HG02938 (cell line): ENCODE measurements around the gene LMX1B.

Experiments used
- ATAC-seq: cut with Tn5 transposase; IDR thresholded peaks from one replicate; pipeline ENCODE4 v1.9.1; 2021; ENCODE audit warnings: mild to moderate bottlenecking, moderate library complexity; ENCODE audit not compliant: unreplicated experiment

LMX1B gene

DNA sequence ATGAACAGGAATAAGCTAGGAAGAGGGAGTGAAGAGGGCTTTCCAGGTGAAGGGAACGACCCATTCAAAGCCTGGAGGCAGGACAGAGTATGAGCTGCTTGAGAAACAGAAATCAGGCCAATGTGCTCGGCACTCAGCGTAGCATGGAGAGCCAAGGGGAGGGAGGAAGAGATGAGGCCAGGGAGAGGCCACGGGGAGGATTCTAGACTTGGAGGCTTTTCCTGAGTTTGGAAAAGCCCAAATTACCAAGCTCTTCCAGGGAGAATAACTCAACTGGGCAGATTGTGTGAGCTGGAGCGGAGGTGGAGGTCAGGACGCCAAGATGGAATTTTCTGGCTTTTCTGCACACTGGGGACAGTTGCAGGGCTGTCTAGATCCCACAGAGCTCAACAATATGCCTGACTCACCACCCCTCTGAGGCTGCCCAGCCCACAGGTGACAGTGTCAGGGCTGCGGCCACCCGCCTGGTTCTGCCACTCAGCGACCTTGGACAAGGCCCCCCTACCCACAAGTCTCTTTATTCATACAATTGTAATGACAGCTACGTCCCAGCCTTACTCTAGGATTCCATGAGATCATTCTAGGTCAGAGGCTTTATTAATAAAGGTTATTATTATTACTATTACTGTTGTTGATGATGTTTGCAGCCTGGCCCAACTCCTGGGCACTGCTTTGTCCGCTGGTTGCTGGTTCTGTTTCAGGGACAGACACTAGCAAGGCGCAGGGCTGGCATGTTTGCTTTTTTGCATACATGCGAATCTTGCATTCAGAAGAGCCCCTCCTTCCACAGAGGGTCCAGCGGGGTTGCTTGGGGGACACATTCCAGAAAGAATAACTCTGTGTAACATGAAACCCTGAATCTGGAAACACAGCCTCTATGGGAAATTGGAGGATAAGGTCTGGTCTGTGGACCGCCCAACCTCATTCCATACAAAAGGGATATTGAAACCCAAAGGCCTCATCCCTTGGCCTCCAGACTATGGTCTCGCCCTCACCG lies 9.4 kb upstream of the LMX1B start:
- ATAC-seq, result no peak

DNA sequence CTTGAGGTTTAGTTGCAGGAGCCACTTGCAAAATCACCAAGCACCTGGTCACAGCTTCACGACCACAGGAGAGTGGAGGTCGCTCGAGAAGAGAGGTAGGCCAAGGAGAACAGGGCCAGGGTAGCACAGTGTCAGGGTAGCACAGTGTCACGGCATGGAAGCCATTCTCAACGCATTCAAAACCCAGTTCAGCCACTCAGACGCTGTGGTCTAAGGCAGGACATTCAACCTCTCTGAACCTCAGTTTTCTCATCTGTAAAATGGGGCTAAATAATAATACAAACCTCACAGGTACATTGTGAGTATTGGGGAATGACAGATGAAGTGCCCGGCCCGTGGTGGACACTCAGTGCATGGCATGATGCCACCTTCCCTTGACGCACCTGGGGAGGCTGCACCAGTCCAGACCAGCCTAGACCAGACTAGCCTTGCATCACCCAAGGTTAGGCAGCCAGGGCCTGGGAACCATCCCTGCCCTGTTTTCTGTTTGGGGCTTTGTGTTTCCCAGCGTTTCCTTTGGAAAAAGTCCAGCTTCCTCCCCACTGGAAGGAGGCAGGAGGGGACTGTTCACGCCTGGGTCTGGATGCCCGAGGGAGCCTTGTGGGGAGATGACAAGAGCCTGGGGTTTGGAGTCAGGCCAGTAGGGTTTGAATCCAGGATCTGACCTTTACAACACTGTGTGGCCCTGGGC lies 7.8 kb upstream of the LMX1B start:
- no peak for ATAC-seq

DNA sequence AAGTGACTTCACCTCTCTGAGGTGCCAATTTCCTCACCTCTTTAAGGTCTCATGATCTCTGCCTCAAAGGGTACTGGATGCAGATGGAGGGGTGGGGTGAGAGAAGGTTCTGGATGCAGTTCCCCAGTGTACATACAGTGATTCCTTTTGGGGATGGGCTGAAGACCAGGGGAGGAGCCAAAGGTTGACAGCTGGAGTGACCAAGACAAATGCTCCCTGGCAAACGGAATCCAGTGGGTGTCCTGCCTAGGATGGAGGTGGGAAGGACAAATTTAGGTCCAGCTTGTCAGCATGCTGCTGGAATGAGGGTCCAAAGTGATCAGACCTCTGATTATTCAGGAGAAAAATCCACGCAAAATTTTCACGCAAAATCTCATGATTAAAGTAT lies 7.3 kb upstream of the LMX1B start:
- no peak for ATAC-seq

DNA sequence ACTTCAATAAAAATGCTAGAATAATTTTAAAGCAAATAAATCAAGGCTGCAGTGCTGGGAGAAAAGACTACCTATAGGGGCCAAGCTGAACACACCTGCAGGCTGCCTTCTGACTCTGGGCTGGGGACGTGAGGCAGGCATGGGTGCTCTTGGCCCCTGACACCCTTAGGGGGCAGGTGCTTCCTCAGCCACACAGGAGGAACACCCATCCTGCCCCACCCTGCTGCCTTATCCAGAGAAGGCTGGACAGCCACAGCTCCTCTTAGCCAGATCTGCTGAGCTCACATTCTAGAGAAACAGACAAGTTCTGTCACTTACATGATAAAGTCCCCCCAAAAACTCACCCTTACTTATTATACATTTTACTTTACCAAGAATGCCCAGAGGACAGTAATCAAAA lies 6.6 kb upstream of the LMX1B start:
- ATAC-seq, result no peak

DNA sequence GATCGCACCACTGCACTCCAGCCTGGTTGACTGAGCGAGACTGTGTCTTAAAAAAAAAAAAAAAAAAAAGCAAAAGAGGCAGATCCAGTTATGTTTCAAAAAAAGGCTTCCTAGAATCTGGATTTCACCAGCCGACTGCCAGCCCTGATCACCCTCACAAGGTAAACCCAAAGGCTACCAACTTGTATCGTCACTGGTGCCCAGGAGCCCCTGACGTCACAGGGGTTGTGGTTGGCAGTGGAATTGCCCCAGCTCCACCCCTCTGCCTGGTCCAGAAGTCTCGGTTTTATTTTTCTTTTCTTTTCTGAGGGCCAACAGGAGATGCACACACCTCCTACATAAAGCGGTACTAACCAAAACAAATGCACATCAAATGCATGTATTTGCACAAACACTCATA lies 6.0 kb upstream of the LMX1B start:
- no peak for ATAC-seq

DNA sequence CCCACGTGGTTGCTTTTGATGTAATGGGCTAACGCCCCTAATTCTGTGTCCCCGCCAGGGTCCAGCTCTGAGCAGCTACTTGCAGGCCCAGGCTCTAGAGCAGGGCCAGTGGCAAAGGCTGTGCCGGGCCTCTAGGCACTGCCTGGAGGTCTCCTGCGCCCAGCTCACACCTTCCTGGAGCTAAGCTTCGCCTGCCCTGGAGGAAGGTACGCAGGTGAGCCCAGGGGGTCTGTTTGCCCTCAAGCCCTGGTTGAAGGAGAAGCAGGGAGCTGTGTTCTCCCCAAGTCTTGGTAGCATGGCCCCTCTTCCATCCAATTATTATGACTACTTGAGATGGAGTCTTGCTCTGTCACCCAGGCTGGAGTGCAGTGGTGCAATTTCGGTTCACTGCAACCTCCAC lies 5.2 kb upstream of the LMX1B start:
- ATAC-seq, result no peak

DNA sequence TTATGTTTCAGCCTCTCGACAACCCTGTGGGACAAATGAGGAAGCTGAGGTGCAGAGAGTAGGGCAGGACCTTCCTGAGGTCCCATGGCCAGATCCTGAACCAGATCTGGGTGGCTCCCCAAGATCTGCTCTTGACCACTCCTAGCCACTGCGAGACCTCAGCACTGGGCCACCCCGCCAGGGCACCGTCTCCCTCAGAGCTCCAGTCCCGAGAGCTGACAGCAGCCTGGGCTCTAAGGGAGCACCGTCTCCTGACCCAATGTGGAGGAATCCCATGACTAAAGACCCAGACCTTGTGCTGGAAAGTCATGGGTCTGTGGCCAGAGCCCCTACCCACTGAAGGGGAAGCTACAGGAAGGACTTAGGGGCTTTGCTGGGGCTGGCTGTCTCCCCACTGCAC lies 4.5 kb upstream of the LMX1B start:
- no peak for ATAC-seq

DNA sequence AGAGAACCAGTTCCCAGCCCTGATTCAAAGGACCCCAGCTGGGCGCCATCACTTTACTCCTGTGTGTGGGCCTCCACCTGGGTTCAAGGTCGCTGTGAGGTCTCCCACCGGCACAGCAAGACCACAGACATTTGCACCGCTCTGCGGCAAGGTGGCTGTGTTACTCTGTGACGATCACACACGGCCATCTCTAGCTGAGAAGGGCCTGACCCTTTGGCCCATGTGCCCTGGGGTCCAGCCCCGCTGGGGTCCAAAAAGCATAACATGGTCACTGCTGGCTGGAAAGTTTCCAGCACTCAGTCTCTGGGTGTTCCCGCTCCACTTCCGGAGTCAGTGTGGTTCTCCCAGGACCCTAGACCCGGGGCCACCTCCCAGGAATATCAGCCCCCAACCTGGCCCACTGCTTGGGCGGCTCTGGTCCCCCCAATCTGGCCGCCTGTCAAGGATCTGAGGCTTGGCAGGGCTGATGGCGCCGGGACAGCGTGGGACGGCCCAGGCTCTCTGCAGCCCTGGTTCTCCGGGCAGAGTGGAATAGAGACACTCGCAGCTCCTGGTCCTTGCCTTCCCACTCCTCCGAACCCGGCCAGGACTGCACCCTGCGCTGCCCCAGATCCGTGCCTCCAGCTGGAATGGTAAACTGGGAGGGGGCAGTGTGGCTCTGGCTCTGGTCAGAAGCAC lies 3.9 kb upstream of the LMX1B start:
- ATAC-seq, result no peak

DNA sequence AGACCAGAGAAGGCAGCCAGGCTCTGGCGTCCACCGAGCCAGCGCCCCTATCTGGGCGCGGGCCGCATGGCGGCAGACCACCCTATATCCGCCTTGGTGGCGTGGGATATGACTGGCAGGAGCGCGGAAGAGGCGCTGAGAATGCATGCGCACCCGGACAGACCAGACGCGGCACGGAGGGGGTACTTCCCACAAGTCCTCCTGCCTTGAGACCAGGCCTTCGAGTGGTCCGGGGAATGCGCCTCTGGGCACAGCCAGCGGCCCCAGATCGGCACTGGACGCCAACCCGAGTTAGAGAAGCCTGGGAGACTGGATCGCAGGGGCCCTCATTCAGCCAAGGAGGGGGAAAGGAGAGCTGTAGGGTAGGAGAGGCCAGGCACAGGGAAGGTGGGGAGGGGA lies 2.5 kb upstream of the LMX1B start:
- no peak for ATAC-seq

DNA sequence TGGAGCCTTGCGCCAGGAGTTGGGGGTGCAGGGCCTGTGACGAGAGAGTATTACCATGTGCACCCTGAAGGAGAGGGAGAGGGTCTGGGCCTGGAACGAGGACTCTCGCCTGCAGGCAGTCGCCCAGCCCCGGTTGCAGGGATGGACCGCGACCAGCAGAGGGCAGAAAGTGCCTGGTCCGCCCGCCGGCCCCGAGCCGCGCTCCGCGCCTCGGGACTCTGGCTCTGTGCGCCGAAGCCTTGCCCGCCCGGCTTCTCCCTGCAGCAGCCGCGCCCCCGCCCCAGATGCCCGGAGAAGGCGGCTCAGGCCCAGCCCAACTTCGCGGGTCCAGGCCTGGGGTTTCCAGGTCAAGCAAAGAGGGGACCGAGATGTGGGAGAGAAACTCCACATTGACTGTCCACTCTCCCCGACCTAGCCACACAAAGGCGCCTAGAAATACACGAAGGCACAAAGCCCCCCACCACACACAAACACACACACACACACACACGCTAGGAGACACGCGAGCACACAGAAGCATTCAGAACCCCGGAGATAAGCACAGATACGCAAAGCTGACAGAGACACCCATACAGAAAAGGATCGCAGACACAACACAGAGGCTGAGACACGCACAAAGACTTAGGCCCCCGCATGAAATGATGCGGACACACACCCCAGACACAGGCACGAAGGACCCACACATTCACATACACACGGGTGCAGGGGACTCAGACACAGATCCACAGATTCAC lies 2.0 kb upstream of the LMX1B start:
- ATAC-seq, result no peak

DNA sequence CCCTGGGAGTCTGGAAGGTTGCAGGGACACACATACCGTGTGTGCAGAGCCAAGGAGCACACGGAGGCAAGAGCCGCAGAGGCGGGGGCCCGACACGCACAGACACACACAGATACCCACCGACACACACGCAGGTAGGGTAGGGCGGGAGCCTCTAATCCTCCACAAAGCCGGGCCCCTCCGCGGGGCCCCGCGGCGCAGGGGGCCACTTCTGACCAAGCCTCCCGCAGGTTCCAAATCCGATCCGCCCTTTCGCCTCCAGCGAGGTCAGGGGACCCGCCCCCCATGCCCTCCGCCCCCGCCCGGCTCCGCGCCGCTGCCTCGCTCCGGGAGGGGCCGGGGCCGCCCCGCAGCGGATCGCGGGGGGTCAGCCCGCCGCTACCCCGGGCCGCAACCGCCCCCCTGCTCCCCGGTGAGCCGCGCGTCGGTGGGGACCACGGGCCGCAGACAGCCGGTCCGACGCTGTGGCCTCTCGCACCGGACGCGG lies 1.4 kb upstream of the LMX1B start:
- no peak for ATAC-seq

DNA sequence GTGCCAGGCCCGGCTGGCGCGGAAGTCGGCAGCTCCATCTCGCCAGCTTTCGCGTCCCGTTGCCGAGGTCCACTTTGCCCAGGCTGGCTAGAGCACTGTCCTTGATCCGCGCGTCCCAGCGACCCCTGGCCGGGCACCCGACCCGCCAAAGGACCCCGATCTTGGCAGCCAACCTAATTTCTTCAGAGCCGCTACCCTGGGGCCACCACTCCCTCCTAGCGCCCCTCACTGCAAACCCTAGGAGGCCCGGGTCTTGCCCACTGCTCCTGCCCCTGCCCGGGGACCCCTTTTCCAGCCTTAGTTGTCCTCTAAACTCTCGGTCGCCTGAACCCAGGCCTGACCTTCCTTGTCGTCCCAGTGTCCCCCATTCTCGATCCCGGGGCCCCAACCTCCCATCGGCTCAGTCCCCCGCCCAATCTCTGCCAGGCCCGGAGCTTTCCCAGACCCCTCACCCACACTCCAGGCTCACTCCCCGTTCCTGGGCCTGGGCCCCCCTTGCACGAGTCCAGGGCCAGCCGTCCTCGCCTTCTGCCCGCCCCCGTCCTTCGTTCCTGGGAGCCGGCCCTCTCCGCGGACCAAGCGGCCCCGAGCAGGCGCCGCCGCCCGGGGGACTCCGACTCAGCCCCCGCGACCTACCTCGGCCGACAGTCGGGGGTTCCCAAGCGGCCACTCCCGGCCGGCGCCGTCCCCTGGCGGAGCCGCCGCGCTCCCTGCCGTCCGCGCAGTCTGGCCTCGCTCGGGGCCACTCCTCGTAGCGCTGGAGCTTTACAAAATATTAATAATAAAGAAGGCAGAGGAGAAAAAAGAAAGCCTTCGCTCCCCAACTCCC lies 701 bp upstream of the LMX1B start:
- ATAC-seq, result no peak

DNA sequence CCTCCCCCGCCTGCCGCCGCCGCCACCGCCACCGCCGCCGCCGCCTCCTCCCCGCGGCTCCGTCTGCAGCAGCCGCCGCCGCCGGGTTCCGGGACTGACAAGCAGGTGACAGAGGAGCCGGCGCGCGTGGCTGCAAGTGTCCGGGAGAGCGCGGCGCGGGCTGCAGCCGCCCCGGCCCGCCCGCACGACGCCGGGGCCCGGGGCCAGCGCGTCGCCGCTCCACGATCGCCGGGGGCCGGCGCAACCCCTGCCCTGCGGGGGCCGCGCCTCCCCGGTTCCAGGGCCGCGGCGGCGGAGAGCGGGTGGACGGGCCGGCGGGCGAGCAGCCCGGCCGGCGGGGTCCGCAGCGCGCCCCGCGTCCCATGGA lies 343 bp downstream of the LMX1B start:
- no peak for ATAC-seq

DNA sequence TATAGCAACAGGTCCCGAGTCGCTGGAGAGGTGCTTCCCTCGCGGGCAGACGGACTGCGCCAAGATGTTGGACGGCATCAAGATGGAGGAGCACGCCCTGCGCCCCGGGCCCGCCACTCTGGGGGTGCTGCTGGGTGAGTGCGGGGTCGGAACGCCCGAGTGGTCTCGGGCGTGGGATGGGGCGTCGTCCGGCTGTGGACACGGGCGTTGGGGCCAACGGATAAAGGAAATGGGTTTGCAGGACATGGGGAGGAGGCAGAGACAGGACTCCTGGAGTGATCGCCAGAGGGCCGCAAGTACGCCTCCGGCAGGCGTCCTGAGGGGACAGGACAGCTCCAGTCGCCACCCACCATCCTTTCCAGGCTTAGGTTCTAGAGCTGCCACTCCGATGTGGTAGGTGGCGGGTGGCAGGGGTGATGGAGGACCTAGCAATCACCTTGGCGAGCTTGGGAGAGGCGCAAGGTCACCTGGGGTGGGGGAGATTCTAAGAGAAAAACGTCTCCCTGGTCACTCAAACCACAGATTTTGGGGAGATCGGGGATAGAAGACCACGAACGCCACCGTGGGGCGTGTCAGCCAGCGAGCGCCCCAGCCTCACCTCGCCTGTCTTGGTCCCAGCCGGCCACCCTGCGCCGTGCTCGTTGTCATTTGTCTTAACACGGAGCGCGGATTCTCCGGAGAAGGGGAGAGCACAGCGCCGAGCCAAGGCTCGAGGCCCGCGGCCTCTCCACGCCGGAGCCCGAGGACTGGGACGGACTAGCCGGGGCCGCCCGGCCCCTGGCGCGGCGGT lies 922 bp downstream of the LMX1B start:
- no peak for ATAC-seq

DNA sequence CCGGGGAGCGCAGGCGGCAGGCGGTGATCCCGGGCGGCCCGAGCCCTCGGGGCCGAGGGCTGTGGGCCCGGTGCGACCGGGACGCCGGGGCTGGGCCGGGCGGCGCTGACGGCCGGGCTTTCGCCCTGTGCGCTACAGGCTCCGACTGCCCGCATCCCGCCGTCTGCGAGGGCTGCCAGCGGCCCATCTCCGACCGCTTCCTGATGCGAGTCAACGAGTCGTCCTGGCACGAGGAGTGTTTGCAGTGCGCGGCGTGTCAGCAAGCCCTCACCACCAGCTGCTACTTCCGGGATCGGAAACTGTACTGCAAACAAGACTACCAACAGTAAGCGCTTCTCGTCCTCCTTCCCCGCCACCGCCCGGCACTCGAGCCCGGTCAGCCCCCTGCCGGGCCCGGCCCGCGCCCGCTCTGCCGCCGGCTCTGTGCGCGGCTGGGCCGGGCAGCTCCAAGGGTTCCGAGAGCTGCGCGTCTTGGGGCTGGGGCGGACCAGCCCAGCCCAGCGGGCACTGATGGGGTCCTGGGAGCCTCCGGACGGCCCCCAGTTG lies 1.6 kb downstream of the LMX1B start:
- ATAC-seq, result no peak

DNA sequence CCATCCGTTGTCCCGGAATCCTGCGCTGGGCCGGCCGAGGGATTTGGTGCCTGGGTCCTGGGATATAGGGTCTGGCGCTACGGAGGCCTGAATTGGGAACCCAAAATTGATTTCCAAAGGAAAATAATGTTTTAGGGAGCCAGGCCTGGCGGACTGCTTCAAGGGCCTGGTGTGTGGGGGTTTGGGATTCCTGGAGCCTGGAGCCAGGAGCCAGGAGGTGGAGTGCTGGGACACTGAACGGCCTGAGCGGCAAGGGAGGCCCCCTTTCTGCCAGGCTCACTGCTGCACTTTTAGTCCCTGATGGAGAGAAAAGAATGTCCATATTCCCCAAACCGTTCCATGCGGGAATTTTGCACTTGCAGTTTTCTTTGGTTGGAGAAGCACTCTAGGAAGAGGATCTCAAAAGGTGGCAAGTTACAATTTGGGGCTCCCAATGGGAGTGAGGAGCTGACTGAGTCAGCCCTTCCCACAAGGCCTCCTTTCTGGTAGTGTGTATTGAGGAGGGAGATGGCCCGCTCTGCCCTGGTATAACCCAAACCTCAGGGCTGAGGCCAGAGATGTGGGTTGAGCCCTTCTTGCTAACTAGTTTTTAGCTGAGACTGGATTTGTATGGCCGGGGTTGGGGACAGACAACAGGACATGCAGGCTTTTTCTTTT lies 2.2 kb downstream of the LMX1B start:
- no peak for ATAC-seq

DNA sequence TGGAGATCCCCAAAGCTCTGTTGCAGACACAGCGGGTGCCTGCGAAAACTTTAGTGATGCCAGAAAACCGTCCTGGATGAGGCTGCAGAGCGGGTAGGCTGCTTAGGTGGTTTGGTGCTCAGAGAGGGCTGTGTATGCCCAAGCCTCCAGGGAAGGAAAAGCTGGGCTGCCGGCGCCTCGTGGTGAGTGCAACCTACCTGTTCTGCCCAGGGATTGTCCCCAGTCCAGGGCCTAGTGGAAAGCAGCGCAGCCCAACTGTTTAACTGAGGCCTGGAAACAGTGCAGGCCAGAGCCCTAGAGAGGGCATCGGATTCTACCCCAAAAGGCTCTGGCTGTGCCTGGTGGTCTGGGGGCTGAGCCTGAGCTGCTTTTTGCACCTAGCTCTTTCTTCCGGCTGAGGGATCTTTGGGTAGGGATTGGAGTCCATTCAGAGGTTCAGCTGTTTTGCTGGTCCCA lies 2.8 kb downstream of the LMX1B start:
- ATAC-seq, result no peak
